ENCODE measurements around the gene GPR39.

GRCh38 chr2:132656266-132656975 is 239.8 kb downstream of the GPR39 start:
- TF ChIP-seq POLR2A (IDR thresholded peaks at IDR 0.05): no peak
- no peak for TF ChIP-seq CTCF (IDR thresholded peaks at IDR 0.05)

All from Peyer's patch (tissue), 4 donors.